IPS-NIHi11 (cell line): ENCODE data around the gene BCAS1.

ENCODE experiments used
- DNase-seq: peaks from one replicate; pipeline ENCODE4 v3.0.0; 2012; ENCODE audit warnings: mixed read lengths, low spot score

Gene BCAS1

GRCh38 chr20:54103067-54103761, 32.8 kb upstream of the BCAS1 start:
- peak; percentile 78 for DNase-seq

- DNase-seq: no peak
Observed at GRCh38 chr20:54102543-54102942, 32.1 kb upstream of the BCAS1 start.

GRCh38 chr20:54100563-54100962, 30.2 kb upstream of the BCAS1 start:
- no peak for DNase-seq

- DNase-seq: no peak
Observed at GRCh38 chr20:54099894-54100293, 29.5 kb upstream of the BCAS1 start.

- no peak for DNase-seq
Observed at GRCh38 chr20:54098047-54098446, 27.7 kb upstream of the BCAS1 start.

- no peak for DNase-seq
Observed at GRCh38 chr20:54097236-54097529, 26.8 kb upstream of the BCAS1 start.

GRCh38 chr20:54095824-54096223, 25.4 kb upstream of the BCAS1 start:
- no peak for DNase-seq

- no peak for DNase-seq
Observed at GRCh38 chr20:54094268-54094580, 23.8 kb upstream of the BCAS1 start.

- DNase-seq: no peak
Observed at GRCh38 chr20:54093423-54094267, 23.3 kb upstream of the BCAS1 start.

- no peak for DNase-seq
Observed at GRCh38 chr20:54092021-54092420, 21.6 kb upstream of the BCAS1 start.

- no peak for DNase-seq
Observed at GRCh38 chr20:54091120-54091480, 20.7 kb upstream of the BCAS1 start.

GRCh38 chr20:54090230-54091119, 20.1 kb upstream of the BCAS1 start:
- DNase-seq: no peak

- no peak for DNase-seq
Observed at GRCh38 chr20:54088430-54088829, 18.0 kb upstream of the BCAS1 start.

GRCh38 chr20:54086507-54087039, 16.2 kb upstream of the BCAS1 start:
- no peak for DNase-seq

GRCh38 chr20:54085910-54086309, 15.5 kb upstream of the BCAS1 start:
- DNase-seq: no peak

- no peak for DNase-seq
Observed at GRCh38 chr20:54085425-54085824, 15.0 kb upstream of the BCAS1 start.

GRCh38 chr20:54084727-54085388, 14.5 kb upstream of the BCAS1 start:
- DNase-seq: no peak

GRCh38 chr20:54084193-54084592, 13.8 kb upstream of the BCAS1 start:
- no peak for DNase-seq

- no peak for DNase-seq
Observed at GRCh38 chr20:54083459-54083858, 13.1 kb upstream of the BCAS1 start.

GRCh38 chr20:54082100-54082499, 11.7 kb upstream of the BCAS1 start:
- DNase-seq: no peak

GRCh38 chr20:54079652-54080051, 9.3 kb upstream of the BCAS1 start:
- DNase-seq: no peak

GRCh38 chr20:54078296-54078984, 8.0 kb upstream of the BCAS1 start:
- DNase-seq: no peak
